WTC11 (cell line): ENCODE data around the gene MGMT. TPM values are rescaled to one million over a fixed set of nuclear protein-coding genes. Genes with fewer than 3 reads are reported as not detected.

Experiments
- ATAC-seq: fragments of 200-7000 bp; cut with Tn5 transposase; 2 replicates; pipeline ENCODE4 v1.10.0; 2021; ENCODE audit warnings: mild to moderate bottlenecking, moderate library complexity
- CTCF ChIA-PET: fragments of 300-600 bp; sonication (Branson Sonifier 250); formaldehyde crosslinking; loops from one replicate; lab custom pipeline; 2021; ENCODE audit warnings: antibody characterized with exemption; lab: Charles Lee
- POLR2A ChIA-PET: fragments of 350-600 bp; sonication (Branson Sonifier 250); formaldehyde crosslinking; loops from one replicate; lab custom pipeline; 2021; ENCODE audit warnings: antibody characterized with exemption; lab: Charles Lee
- DNase-seq: peaks from one replicate; pipeline ENCODE4 v3.0.0; 2021; ENCODE audit warnings: low spot score
- H3K27ac Mint-ChIP-seq: 2 replicates; pipeline ENCODE4 v1.8.0; 2021; ENCODE audit warnings: mixed read lengths
- H3K27me3 Mint-ChIP-seq: 2 replicates; pipeline ENCODE4 v1.8.0; 2021; ENCODE audit warnings: low read depth, mild to moderate bottlenecking, moderate library complexity, mixed read lengths
- H3K36me3 Mint-ChIP-seq: 2 replicates; pipeline ENCODE4 v1.8.0; 2021; ENCODE audit warnings: mixed read lengths
- H3K4me1 Mint-ChIP-seq: 2 replicates; pipeline ENCODE4 v1.8.0; 2022; ENCODE audit warnings: mixed read lengths
- H3K4me3 Mint-ChIP-seq: 2 replicates; pipeline ENCODE4 v1.8.0; 2021; ENCODE audit warnings: mild to moderate bottlenecking, moderate library complexity, mixed read lengths
- H3K9me3 Mint-ChIP-seq: 2 replicates; pipeline ENCODE4 v1.8.0; 2021; ENCODE audit warnings: mixed read lengths
- ATF3 ChIP-seq: sonication (generic); formaldehyde crosslinking; conservative IDR thresholded peaks from 2 replicates; pipeline ENCODE4 v1.8.1; 2022; ENCODE audit warnings: mild to moderate bottlenecking, missing genetic modification reagents
- CREM ChIP-seq: sonication (generic); formaldehyde crosslinking; IDR thresholded peaks from 2 replicates; pipeline ENCODE4 v1.8.1; 2022; ENCODE audit warnings: mild to moderate bottlenecking, missing genetic modification reagents, moderate library complexity
- E2F1 ChIP-seq: sonication (generic); formaldehyde crosslinking; IDR thresholded peaks from 2 replicates; pipeline ENCODE4 v1.8.0; 2022; ENCODE audit warnings: mild to moderate bottlenecking, missing genetic modification reagents
- EMX1 ChIP-seq: fragments of 250-450 bp; sonication (Bioruptor Pico); IDR thresholded peaks from 2 replicates; pipeline ENCODE4 v1.8.0; 2021; ENCODE audit warnings: mild to moderate bottlenecking
- ERG ChIP-seq: fragments of 250-450 bp; sonication (Bioruptor Pico); IDR thresholded peaks from 2 replicates; pipeline ENCODE4 v1.8.0; 2021; ENCODE audit warnings: mild to moderate bottlenecking
- FOXP4 ChIP-seq: sonication (generic); formaldehyde crosslinking; IDR thresholded peaks from 2 replicates; pipeline ENCODE4 v1.8.0; 2022; ENCODE audit warnings: mild to moderate bottlenecking, missing genetic modification reagents
- GTF2I ChIP-seq: fragments of 250-450 bp; sonication (Bioruptor Pico); conservative IDR thresholded peaks from 2 replicates; pipeline ENCODE4 v1.4.0; 2021; ENCODE audit warnings: mild to moderate bottlenecking
- IRF1 ChIP-seq: sonication (generic); formaldehyde crosslinking; IDR thresholded peaks from 2 replicates; pipeline ENCODE4 v1.8.0; 2023; ENCODE audit warnings: missing genetic modification reagents
- JUN ChIP-seq: sonication (generic); formaldehyde crosslinking; IDR thresholded peaks from 2 replicates; pipeline ENCODE4 v1.8.0; 2023; ENCODE audit warnings: mild to moderate bottlenecking, missing genetic modification reagents
- KAT7 ChIP-seq: sonication (generic); formaldehyde crosslinking; IDR thresholded peaks from 2 replicates; pipeline ENCODE4 v1.8.1; 2023; ENCODE audit warnings: missing genetic modification reagents, mild to moderate bottlenecking, borderline replicate concordance
- NFATC4 ChIP-seq: fragments of 250-450 bp; sonication (Bioruptor Pico); IDR thresholded peaks from 2 replicates; pipeline ENCODE4 v1.9.0; 2021; ENCODE audit warnings: mild to moderate bottlenecking
- NR2C2 ChIP-seq: sonication (generic); formaldehyde crosslinking; IDR thresholded peaks from 2 replicates; pipeline ENCODE4 v1.8.0; 2022; ENCODE audit warnings: mild to moderate bottlenecking, missing genetic modification reagents
- RELA ChIP-seq: sonication (generic); formaldehyde crosslinking; IDR thresholded peaks from 2 replicates; pipeline ENCODE4 v1.8.1; 2022; ENCODE audit warnings: missing genetic modification reagents, mild to moderate bottlenecking, borderline replicate concordance
- SMAD4 ChIP-seq: sonication (generic); formaldehyde crosslinking; IDR thresholded peaks from 2 replicates; pipeline ENCODE4 v1.8.0; 2022; ENCODE audit warnings: mild to moderate bottlenecking, missing genetic modification reagents
- TCF7 ChIP-seq: sonication (generic); formaldehyde crosslinking; IDR thresholded peaks from 2 replicates; pipeline ENCODE4 v1.8.0; 2022; ENCODE audit warnings: mild to moderate bottlenecking, low read depth, missing genetic modification reagents, moderate library complexity
- TEAD4 ChIP-seq: sonication (generic); formaldehyde crosslinking; IDR thresholded peaks from 2 replicates; pipeline ENCODE4 v1.8.0; 2022; ENCODE audit warnings: mild to moderate bottlenecking, missing genetic modification reagents
- ZNF138 ChIP-seq: sonication (generic); formaldehyde crosslinking; conservative IDR thresholded peaks from 2 replicates; pipeline ENCODE4 v1.8.1; 2022; ENCODE audit warnings: mild to moderate bottlenecking, moderate library complexity, missing genetic modification reagents
- ZNF263 ChIP-seq: sonication (generic); formaldehyde crosslinking; IDR thresholded peaks from 2 replicates; pipeline ENCODE4 v1.8.1; 2022; ENCODE audit warnings: low read depth, mild to moderate bottlenecking, moderate library complexity, missing genetic modification reagents
- ZNF512 ChIP-seq: sonication (generic); formaldehyde crosslinking; IDR thresholded peaks from 2 replicates; pipeline ENCODE4 v1.8.1; 2022; ENCODE audit warnings: missing genetic modification reagents, borderline replicate concordance
- total RNA-seq: library from RNA; stranded (reverse); gene quantifications from 3 replicates; pipeline ENCODE4 v1.2.3, GENCODE V29; 2021
- TF ChIP-seq, protein P1 (sequence below): fragments of 250-450 bp; sonication (Bioruptor Pico); IDR thresholded peaks from 2 replicates; pipeline ENCODE4 v1.9.0; 2021; ENCODE audit warnings: mild to moderate bottlenecking

MGMT gene
- total RNA-seq, 1 experiment from 2014 or later: 11.8 TPM

DNA sequence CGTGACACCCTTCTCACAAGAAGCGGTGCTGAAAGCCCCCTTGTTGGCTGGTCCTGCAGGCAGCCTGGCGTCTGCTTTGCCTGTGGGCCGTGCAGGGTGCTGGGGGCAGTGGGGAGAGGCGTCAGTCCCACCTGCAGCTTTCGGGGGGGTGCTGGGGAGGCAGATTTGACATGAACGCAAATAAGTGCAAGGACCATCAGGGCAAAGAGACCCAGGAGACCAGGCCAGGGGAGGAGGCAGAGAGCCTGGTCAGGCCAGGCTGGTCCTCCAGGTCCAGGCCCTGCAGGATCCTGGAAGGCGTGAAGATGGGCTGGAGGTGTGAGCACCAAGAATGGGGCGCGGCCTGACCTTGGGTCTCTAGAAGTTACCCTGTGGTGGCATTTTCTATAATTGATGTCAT lies 81.6 kb downstream of the MGMT start:
- ChIA-PET POLR2A (no interaction called here), CTCF (no interaction called here)
- H3K36me3 Mint-ChIP-seq: no peaks in the 10 kb centered on the region
- no peak for TF ChIP-seq JUN (CRISPR knock-in tag)
- H3K9me3 Mint-ChIP-seq: no peaks in the 10 kb centered on the region
- no peak overlapping the region for H3K4me3 Mint-ChIP-seq
- no peaks in the 10 kb centered on the region for H3K27me3 Mint-ChIP-seq
- no peak overlapping the region for H3K27ac Mint-ChIP-seq
- DNase-seq (no peak), ATAC-seq (no peak)
- H3K4me1 Mint-ChIP-seq: no peaks in the 10 kb centered on the region

GRCh38 chr10:129550076-129550475 lies 83.0 kb downstream of the MGMT start:
- TF ChIP-seq KAT7 (CRISPR knock-in tag): no peak
- TF ChIP-seq ZNF263 (CRISPR knock-in tag): no peak
- TF ChIP-seq IRF1 (CRISPR knock-in tag): no peak
- no peak for TF ChIP-seq TCF7
- TF ChIP-seq E2F1 (CRISPR knock-in tag): no peak
- TF ChIP-seq FOXP4: no peak
- no peak for TF ChIP-seq ZNF138 (CRISPR knock-in tag)
- no peak for TF ChIP-seq NR2C2 (CRISPR knock-in tag)
- TF ChIP-seq SMAD4 (CRISPR knock-in tag): no peak
- TF ChIP-seq TEAD4 (CRISPR knock-in tag): no peak
- no peak for TF ChIP-seq ZNF512 (CRISPR knock-in tag)
- TF ChIP-seq ERG (CRISPR knock-in tag): no peak
- TF ChIP-seq, protein P1, sequence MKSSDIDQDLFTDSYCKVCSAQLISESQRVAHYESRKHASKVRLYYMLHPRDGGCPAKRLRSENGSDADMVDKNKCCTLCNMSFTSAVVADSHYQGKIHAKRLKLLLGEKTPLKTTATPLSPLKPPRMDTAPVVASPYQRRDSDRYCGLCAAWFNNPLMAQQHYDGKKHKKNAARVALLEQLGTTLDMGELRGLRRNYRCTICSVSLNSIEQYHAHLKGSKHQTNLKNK (CRISPR knock-in tag): no peak
- no peak for TF ChIP-seq ATF3 (CRISPR knock-in tag)
- TF ChIP-seq RELA (CRISPR knock-in tag): no peak
- TF ChIP-seq EMX1: no peak
- TF ChIP-seq NFATC4: no peak
- no peak for TF ChIP-seq CREM (CRISPR knock-in tag)
- no peak for TF ChIP-seq GTF2I (CRISPR knock-in tag)
- CTCF ChIA-PET: no interaction called here
- DNase-seq: no peak
- Mint-ChIP-seq H3K4me3 (no peak overlapping the region), H3K4me1 (no peaks in the 10 kb centered on the region), H3K9me3 (no peaks in the 10 kb centered on the region), H3K27me3 (no peaks in the 10 kb centered on the region), H3K36me3 (no peaks in the 10 kb centered on the region), H3K27ac (no peak overlapping the region)
- POLR2A ChIA-PET: no interaction called here
- no peak for ATAC-seq
